ENCODE data around the gene GDI2. TPM values are rescaled to one million over a fixed set of nuclear protein-coding genes. Genes with fewer than 3 reads are reported as not detected.

Gene GDI2
- polyA plus RNA-seq, 2 donors, result 58.2 to 109 TPM

DNA sequence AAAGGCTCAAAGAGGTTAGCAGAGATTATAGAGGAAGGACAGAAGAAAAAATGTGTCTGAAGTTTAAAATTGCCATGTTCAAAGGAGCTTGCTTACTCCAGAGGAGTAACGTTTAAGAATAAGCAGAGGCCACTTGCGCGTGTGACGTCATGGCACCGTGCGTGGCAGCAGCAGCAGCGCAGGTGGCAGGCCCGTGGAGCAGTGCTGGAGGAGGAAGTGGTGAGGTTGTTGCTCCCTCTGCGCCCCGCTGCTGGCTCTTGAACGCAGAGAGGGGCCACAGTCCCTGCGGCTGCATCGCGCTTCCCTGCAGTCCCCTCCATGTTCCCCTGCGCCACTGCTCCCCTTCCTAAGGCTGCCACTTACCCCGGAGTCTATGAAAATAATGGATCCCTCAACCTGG, 37.5 kb downstream of the GDI2 start:
- Histone ChIP-seq H3K4me1 (ENCODE audit: control insufficient read depth in 2 of 2, insufficient read depth in 2 of 2, low read length in 1 of 2) (peaks cover 0 to 3% of the 10 kb centered on the region in 2 donors), H3K27me3 (ENCODE audit: control insufficient read depth in 1 of 2, insufficient read depth in 2 of 2, low read length in 2 of 2) (no peaks in the 10 kb centered on the region), H3K9me3 (ENCODE audit: control insufficient read depth in 2 of 2, insufficient read depth in 1 of 2, low read depth in 1 of 2, low read length in 1 of 2) (no peaks in the 10 kb centered on the region), H3K36me3 (ENCODE audit: control insufficient read depth in 2 of 2, insufficient read depth in 2 of 2, low read length in 1 of 2) (peaks cover 5 to 6% of the 10 kb centered on the region in 2 donors), H3K4me3 (ENCODE audit: low read depth in 1 of 2, low read length in 2 of 2) (no peak overlapping the region), H3K27ac (ENCODE audit: low read depth in 2 of 2, low read length in 1 of 2) (peak overlapping the region in 1 of 2 donors; percentile 6)
- 82 to 86% methylated on average over 16 of the region's 16 CpGs for WGBS, 2 donors

DNA sequence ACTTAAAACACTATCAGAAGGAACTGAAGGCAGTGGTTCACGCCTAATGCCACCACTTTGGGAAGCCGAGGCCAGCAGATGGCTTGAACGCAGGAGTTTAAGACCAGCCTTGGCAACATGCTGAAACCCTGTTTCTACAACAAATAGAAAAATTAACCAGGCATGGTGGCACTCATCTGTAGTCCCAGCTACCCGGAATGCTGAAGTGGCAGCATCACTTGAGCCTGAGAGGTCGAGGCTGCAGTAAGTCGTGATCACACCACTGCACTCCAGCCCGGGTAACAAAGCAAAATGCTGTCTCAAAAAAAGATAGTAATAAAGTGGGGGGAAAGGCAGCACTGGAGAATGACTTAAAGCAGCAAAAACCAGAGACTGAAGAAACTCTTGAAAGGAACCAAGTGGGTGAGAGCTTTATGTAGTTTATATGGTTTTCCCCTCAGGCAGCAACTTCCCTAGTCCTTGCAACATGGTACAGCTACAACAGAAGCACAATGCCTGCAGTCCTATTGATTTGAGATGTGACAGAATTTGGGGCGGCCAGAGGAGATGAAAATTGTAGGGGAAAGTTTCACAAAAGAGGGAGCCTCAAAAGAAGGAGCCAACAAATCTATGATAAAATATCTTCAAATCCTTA, 38.1 kb downstream of the GDI2 start:
- peaks cover 0 to 3% of the 10 kb centered on the region in 2 donors for H3K4me1 ChIP-seq (ENCODE audit: control insufficient read depth in 2 of 2, insufficient read depth in 2 of 2, low read length in 1 of 2)
- no peaks in the 10 kb centered on the region for H3K27me3 ChIP-seq (ENCODE audit: control insufficient read depth in 1 of 2, insufficient read depth in 2 of 2, low read length in 2 of 2)
- H3K9me3 ChIP-seq (ENCODE audit: control insufficient read depth in 2 of 2, insufficient read depth in 1 of 2, low read depth in 1 of 2, low read length in 1 of 2), result no peaks in the 10 kb centered on the region
- WGBS, 2 donors, result 92 to 93% methylated on average over 8 of the region's 8 CpGs
- peaks cover 5 to 6% of the 10 kb centered on the region in 2 donors for H3K36me3 ChIP-seq (ENCODE audit: control insufficient read depth in 2 of 2, insufficient read depth in 2 of 2, low read length in 1 of 2)
- peak overlapping the region in 1 of 2 donors; percentile 6 for H3K27ac ChIP-seq (ENCODE audit: low read depth in 2 of 2, low read length in 1 of 2)
- no peak overlapping the region for H3K4me3 ChIP-seq (ENCODE audit: low read depth in 1 of 2, low read length in 2 of 2)

- WGBS, 2 donors, result 93 to 97% methylated on average over 2 of the region's 2 CpGs
- no peaks in the 10 kb centered on the region for H3K4me1 ChIP-seq (ENCODE audit: control insufficient read depth in 2 of 2, insufficient read depth in 2 of 2, low read length in 1 of 2)
- no peak overlapping the region for H3K27ac ChIP-seq (ENCODE audit: low read depth in 2 of 2, low read length in 1 of 2)
- H3K36me3 ChIP-seq (ENCODE audit: control insufficient read depth in 2 of 2, insufficient read depth in 2 of 2, low read length in 1 of 2), result peaks cover 11 to 18% of the 10 kb centered on the region in 2 donors
- H3K4me3 ChIP-seq (ENCODE audit: low read depth in 1 of 2, low read length in 2 of 2), result no peak overlapping the region
- no peaks in the 10 kb centered on the region for H3K27me3 ChIP-seq (ENCODE audit: control insufficient read depth in 1 of 2, insufficient read depth in 2 of 2, low read length in 2 of 2)
- no peaks in the 10 kb centered on the region for H3K9me3 ChIP-seq (ENCODE audit: control insufficient read depth in 2 of 2, insufficient read depth in 1 of 2, low read depth in 1 of 2, low read length in 1 of 2)
Observed at GRCh38 chr10:5766189-5766588, 47.0 kb downstream of the GDI2 start.

- H3K4me3 ChIP-seq (ENCODE audit: low read depth in 1 of 2, low read length in 2 of 2), result no peak overlapping the region
- H3K9me3 ChIP-seq (ENCODE audit: control insufficient read depth in 2 of 2, insufficient read depth in 1 of 2, low read depth in 1 of 2, low read length in 1 of 2), result no peaks in the 10 kb centered on the region
- WGBS, 2 donors, result 87 to 89% methylated on average over 2 of the region's 2 CpGs
- H3K27ac ChIP-seq (ENCODE audit: low read depth in 2 of 2, low read length in 1 of 2), result no peak overlapping the region
- H3K4me1 ChIP-seq (ENCODE audit: control insufficient read depth in 2 of 2, insufficient read depth in 2 of 2, low read length in 1 of 2), result no peaks in the 10 kb centered on the region
- peaks cover 11 to 18% of the 10 kb centered on the region in 2 donors for H3K36me3 ChIP-seq (ENCODE audit: control insufficient read depth in 2 of 2, insufficient read depth in 2 of 2, low read length in 1 of 2)
- no peaks in the 10 kb centered on the region for H3K27me3 ChIP-seq (ENCODE audit: control insufficient read depth in 1 of 2, insufficient read depth in 2 of 2, low read length in 2 of 2)
Observed at GRCh38 chr10:5765617-5766016, 47.6 kb downstream of the GDI2 start.

GRCh38 chr10:5764422-5765297, 48.6 kb downstream of the GDI2 start:
- Histone ChIP-seq H3K9me3 (ENCODE audit: control insufficient read depth in 2 of 2, insufficient read depth in 1 of 2, low read depth in 1 of 2, low read length in 1 of 2) (no peaks in the 10 kb centered on the region), H3K36me3 (ENCODE audit: control insufficient read depth in 2 of 2, insufficient read depth in 2 of 2, low read length in 1 of 2) (peaks cover 16 to 21% of the 10 kb centered on the region in 2 donors), H3K4me1 (ENCODE audit: control insufficient read depth in 2 of 2, insufficient read depth in 2 of 2, low read length in 1 of 2) (no peaks in the 10 kb centered on the region), H3K27ac (ENCODE audit: low read depth in 2 of 2, low read length in 1 of 2) (peak overlapping the region in 1 of 2 donors; percentile 22), H3K27me3 (ENCODE audit: control insufficient read depth in 1 of 2, insufficient read depth in 2 of 2, low read length in 2 of 2) (no peaks in the 10 kb centered on the region), H3K4me3 (ENCODE audit: low read depth in 1 of 2, low read length in 2 of 2) (no peak overlapping the region)
- 89 to 92% methylated on average over 10 of the region's 10 CpGs for WGBS, 2 donors

DNA sequence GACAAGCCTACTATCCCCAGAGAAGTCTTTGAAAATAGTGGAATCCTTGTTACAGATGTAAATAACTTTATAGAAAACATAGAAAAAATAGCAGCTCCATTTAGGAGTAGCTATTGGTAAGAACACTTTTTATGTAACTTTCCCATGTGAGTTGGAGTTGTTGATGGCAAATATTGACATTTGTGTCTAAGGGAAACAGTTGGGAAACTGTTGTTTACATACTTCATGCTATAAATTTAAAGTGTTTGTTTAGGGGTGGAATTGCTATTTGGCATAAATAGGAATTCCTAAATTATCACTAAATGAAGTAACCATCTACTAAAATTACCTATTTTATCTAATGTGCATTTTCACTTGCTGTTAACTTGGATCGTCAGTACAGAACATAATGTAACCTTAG, 50.7 kb downstream of the GDI2 start:
- H3K27ac ChIP-seq (ENCODE audit: low read depth in 2 of 2, low read length in 1 of 2), result no peak overlapping the region
- 46 to 83% methylated on average over 1 of the region's 1 CpG for WGBS, 2 donors
- H3K9me3 ChIP-seq (ENCODE audit: control insufficient read depth in 2 of 2, insufficient read depth in 1 of 2, low read depth in 1 of 2, low read length in 1 of 2), result no peaks in the 10 kb centered on the region
- no peak overlapping the region for H3K4me3 ChIP-seq (ENCODE audit: low read depth in 1 of 2, low read length in 2 of 2)
- H3K4me1 ChIP-seq (ENCODE audit: control insufficient read depth in 2 of 2, insufficient read depth in 2 of 2, low read length in 1 of 2), result no peaks in the 10 kb centered on the region
- H3K27me3 ChIP-seq (ENCODE audit: control insufficient read depth in 1 of 2, insufficient read depth in 2 of 2, low read length in 2 of 2), result no peaks in the 10 kb centered on the region
- H3K36me3 ChIP-seq (ENCODE audit: control insufficient read depth in 2 of 2, insufficient read depth in 2 of 2, low read length in 1 of 2), result peaks cover 21 to 26% of the 10 kb centered on the region in 2 donors

DNA sequence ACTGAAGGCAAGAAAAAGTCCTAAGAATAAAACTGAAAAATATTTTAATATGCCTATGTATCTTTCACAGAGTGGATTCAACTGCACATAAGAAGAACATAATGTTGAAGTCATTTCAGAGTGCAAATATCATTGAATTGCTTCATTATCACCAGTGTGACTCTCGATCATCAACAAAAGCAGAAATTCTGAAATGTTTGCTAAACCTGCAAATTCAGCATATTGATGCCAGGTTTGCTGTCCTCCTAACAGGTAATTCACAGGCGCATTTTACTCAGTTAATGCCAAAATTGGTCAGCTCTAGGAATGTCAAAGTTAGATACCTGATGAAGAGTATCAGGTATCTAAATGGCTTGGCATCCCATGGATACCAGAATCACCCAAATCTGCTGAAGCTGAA, 52.0 kb downstream of the GDI2 start:
- 95 to 97% methylated on average over 2 of the region's 2 CpGs for WGBS, 2 donors
- Histone ChIP-seq H3K36me3 (ENCODE audit: control insufficient read depth in 2 of 2, insufficient read depth in 2 of 2, low read length in 1 of 2) (peaks cover 14 to 31% of the 10 kb centered on the region in 2 donors), H3K27ac (ENCODE audit: low read depth in 2 of 2, low read length in 1 of 2) (no peak overlapping the region), H3K9me3 (ENCODE audit: control insufficient read depth in 2 of 2, insufficient read depth in 1 of 2, low read depth in 1 of 2, low read length in 1 of 2) (no peaks in the 10 kb centered on the region), H3K27me3 (ENCODE audit: control insufficient read depth in 1 of 2, insufficient read depth in 2 of 2, low read length in 2 of 2) (no peaks in the 10 kb centered on the region), H3K4me3 (ENCODE audit: low read depth in 1 of 2, low read length in 2 of 2) (no peak overlapping the region), H3K4me1 (ENCODE audit: control insufficient read depth in 2 of 2, insufficient read depth in 2 of 2, low read length in 1 of 2) (no peaks in the 10 kb centered on the region)

DNA sequence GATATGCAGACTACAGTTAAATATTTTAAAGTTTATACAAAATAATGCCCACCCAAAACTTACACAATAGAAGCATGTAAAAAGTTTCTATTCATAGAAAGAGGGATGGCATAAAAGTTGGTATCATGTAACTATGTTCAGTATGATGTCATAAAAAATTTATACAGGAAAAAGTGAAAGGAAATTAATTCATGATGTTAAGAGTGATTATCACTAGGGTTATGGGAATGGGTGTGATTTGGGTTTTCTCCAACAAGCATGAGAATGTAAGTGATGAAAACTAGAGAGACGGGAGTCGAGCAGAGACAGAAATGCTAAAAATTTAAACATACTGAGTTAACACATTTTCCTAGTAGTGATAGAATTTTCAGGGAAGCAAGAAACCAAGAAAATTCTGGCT, 52.7 kb downstream of the GDI2 start:
- Histone ChIP-seq H3K4me1 (ENCODE audit: control insufficient read depth in 2 of 2, insufficient read depth in 2 of 2, low read length in 1 of 2) (no peaks in the 10 kb centered on the region), H3K36me3 (ENCODE audit: control insufficient read depth in 2 of 2, insufficient read depth in 2 of 2, low read length in 1 of 2) (peaks cover 12 to 27% of the 10 kb centered on the region in 2 donors), H3K9me3 (ENCODE audit: control insufficient read depth in 2 of 2, insufficient read depth in 1 of 2, low read depth in 1 of 2, low read length in 1 of 2) (no peaks in the 10 kb centered on the region), H3K27ac (ENCODE audit: low read depth in 2 of 2, low read length in 1 of 2) (no peak overlapping the region), H3K4me3 (ENCODE audit: low read depth in 1 of 2, low read length in 2 of 2) (no peak overlapping the region), H3K27me3 (ENCODE audit: control insufficient read depth in 1 of 2, insufficient read depth in 2 of 2, low read length in 2 of 2) (no peaks in the 10 kb centered on the region)
- WGBS, 2 donors, result 85 to 86% methylated on average over 2 of the region's 2 CpGs

GRCh38 chr10:5758927-5759326, 54.3 kb downstream of the GDI2 start:
- 91 to 93% methylated on average over 2 of the region's 2 CpGs for WGBS, 2 donors

More at GRCh38 chr10:5758927-5759326, 54.3 kb downstream of the GDI2 start:
- Histone ChIP-seq H3K27me3 (ENCODE audit: control insufficient read depth in 1 of 2, insufficient read depth in 2 of 2, low read length in 2 of 2) (no peaks in the 10 kb centered on the region), H3K9me3 (ENCODE audit: control insufficient read depth in 2 of 2, insufficient read depth in 1 of 2, low read depth in 1 of 2, low read length in 1 of 2) (no peaks in the 10 kb centered on the region), H3K36me3 (ENCODE audit: control insufficient read depth in 2 of 2, insufficient read depth in 2 of 2, low read length in 1 of 2) (peaks cover 6 to 21% of the 10 kb centered on the region in 2 donors), H3K27ac (ENCODE audit: low read depth in 2 of 2, low read length in 1 of 2) (no peak overlapping the region), H3K4me1 (ENCODE audit: control insufficient read depth in 2 of 2, insufficient read depth in 2 of 2, low read length in 1 of 2) (no peaks in the 10 kb centered on the region), H3K4me3 (ENCODE audit: low read depth in 1 of 2, low read length in 2 of 2) (no peak overlapping the region)

Data from esophagus (tissue), 2 donors.